Stomach smooth muscle (tissue), 2 donors: ENCODE data around the gene TRIOBP.
"Not testable (repeated sequence)": the region's sequence is repeated elsewhere in the genome, so short reads cannot be mapped to it uniquely, and the experiment has no call there.

Experiments
- H3K27ac ChIP-seq: one replicate; pipeline ENCODE4 v1.7.0; 2013; ENCODE audit warnings: mild to moderate bottlenecking, low read length, inconsistent platforms
- H3K27me3 ChIP-seq, 2 donors: one replicate each; pipeline ENCODE4 v1.7.0; 2013; ENCODE audit warnings: low read length in 2 of 2; ENCODE audit not compliant: insufficient read depth in 2 of 2, control insufficient read depth in 1 of 2
- H3K36me3 ChIP-seq, 2 donors: one replicate each; pipeline ENCODE4 v1.7.0; 2013; ENCODE audit warnings: low read length in 2 of 2; ENCODE audit not compliant: control insufficient read depth in 2 of 2, insufficient read depth in 2 of 2
- H3K4me1 ChIP-seq: one replicate; pipeline ENCODE4 v1.7.0; 2013; ENCODE audit warnings: low read length; ENCODE audit not compliant: control insufficient read depth, insufficient read depth
- H3K4me3 ChIP-seq, 2 donors: one replicate each; pipeline ENCODE4 v1.7.0; 2013; ENCODE audit warnings: low read length in 2 of 2
- H3K9ac ChIP-seq, 2 donors: one replicate each; pipeline ENCODE4 v1.7.0; 2013; ENCODE audit warnings: low read length in 2 of 2, mild to moderate bottlenecking in 1 of 2
- H3K9me3 ChIP-seq, 2 donors: one replicate each; pipeline ENCODE4 v1.7.0; 2013; ENCODE audit warnings: low read length in 2 of 2; ENCODE audit not compliant: control insufficient read depth in 2 of 2
- donor health status: healthy.
- donor health status: Pancreatic carcinoma.

TRIOBP gene

GRCh38 chr22:37781434-37782059 lies 84.7 kb downstream of the TRIOBP start:
- Histone ChIP-seq H3K9me3 (no peaks in the 10 kb centered on the region), H3K27me3 (peaks cover 0 to 2% of the 10 kb centered on the region in 2 donors), H3K27ac (no peak overlapping the region), H3K36me3 (no peaks in the 10 kb centered on the region), H3K9ac (no peak overlapping the region), H3K4me3 (no peak overlapping the region), H3K4me1 (peaks cover 9% of the 10 kb centered on the region)

DNA sequence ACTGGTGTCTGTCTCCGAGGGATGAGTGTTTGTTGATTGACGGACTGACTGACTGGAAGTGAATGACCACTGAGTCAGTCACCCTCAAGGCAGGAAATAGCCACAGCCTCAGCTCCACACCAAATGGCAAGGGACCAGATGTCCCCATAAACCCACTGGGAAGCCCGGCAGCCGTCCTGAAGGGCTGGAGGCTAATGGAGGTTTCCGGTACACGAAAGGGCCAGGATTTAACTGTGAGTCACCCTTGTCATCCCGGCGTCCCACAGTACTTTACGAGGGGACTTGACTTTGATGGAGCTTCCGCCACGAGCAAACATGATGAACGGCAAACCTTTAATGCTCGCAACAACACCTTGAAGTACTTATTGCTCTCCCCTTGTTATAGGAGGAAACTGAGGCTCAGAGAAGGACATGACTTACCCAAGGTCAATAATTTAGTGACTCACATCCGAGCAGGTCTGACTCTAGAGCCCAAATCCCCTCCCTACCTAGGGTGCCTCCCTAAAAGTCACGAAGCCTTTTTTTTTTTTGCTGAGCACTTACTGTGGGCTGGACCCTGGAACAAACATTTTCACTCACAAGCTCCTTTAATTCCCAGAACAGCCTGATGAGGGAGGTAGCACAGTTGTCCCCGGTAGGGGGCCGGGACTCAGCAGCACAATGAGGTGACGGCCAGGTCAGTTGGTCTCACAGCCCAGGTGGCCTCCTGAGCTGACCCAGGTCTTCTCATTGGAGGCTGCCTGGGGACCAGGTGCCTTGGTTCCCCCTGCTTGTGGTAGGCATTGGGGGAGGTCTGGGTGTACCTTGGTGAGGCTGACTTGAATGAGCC lies 85.7 kb downstream of the TRIOBP start:
- Histone ChIP-seq H3K27me3 (peaks cover 0 to 2% of the 10 kb centered on the region in 2 donors), H3K4me1 (no peaks in the 10 kb centered on the region), H3K9me3 (no peaks in the 10 kb centered on the region), H3K27ac (no peak overlapping the region), H3K9ac (no peak overlapping the region), H3K36me3 (no peaks in the 10 kb centered on the region), H3K4me3 (no peak overlapping the region)

- H3K9ac ChIP-seq, result no peak overlapping the region
- no peak overlapping the region for H3K27ac ChIP-seq
Measured at GRCh38 chr22:37784829-37785495, 88.1 kb downstream of the TRIOBP start.

DNA sequence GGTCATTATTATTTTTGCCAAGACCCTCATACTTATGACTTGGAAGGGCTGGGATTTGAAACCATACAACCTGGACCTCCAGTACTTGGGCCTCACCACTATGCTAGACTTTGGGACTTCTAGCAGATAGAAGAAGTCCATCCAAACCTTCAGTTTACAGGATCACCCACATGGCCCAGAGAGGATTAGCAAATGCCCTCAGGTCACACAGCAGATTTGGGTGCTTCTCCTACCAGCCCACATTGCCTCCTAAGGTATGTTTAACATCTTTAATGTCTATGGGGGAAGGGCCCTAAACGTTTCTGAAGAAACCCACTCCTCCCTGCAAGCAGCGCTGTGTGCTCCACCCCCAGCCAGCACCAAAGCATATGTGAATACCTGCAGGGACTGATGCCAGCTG lies 93.4 kb downstream of the TRIOBP start:
- Histone ChIP-seq H3K4me3 (no peak overlapping the region), H3K27me3 (no peaks in the 10 kb centered on the region), H3K9ac (no peak overlapping the region), H3K9me3 (no peaks in the 10 kb centered on the region), H3K4me1 (peaks cover 3% of the 10 kb centered on the region), H3K27ac (no peak overlapping the region), H3K36me3 (no peaks in the 10 kb centered on the region)

More at GRCh38 chr22:37784829-37785495, 88.1 kb downstream of the TRIOBP start:
- Histone ChIP-seq H3K4me1 (no peaks in the 10 kb centered on the region), H3K4me3 (no peak overlapping the region), H3K27me3 (peaks cover 0 to 2% of the 10 kb centered on the region in 2 donors), H3K9me3 (no peaks in the 10 kb centered on the region), H3K36me3 (no peaks in the 10 kb centered on the region)

DNA sequence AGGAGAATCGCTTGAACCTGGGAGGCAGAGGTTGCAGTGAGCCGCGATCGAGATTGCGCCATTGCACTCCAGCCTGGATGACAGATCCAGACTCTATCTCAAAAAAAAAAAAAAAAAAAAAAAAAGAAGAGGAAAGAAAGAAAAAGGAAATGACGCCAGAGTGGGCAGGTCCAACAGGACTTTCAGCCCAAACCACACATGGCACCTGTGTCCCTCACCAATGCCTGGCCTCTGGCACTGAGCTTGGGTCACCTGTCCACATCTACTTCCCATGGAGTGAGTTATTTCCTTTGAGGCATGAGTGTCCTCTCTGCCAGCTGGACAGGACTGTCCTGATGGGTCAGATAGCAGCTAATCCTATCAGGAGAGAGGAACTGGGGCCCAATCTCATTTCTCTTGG lies 95.6 kb downstream of the TRIOBP start:
- H3K9ac ChIP-seq, result no peak overlapping the region
- no peaks in the 10 kb centered on the region for H3K9me3 ChIP-seq
- no peaks in the 10 kb centered on the region for H3K36me3 ChIP-seq
- H3K4me1 ChIP-seq, result peaks cover 3% of the 10 kb centered on the region
- H3K4me3 ChIP-seq, result no peak overlapping the region
- no peak overlapping the region for H3K27ac ChIP-seq
- H3K27me3 ChIP-seq, result no peaks in the 10 kb centered on the region

- peaks cover 3% of the 10 kb centered on the region for H3K4me1 ChIP-seq
- H3K36me3 ChIP-seq, result no peaks in the 10 kb centered on the region
- H3K9ac ChIP-seq, result no peak overlapping the region
- H3K27me3 ChIP-seq, result no peaks in the 10 kb centered on the region
- no peak overlapping the region for H3K4me3 ChIP-seq
- no peak overlapping the region for H3K27ac ChIP-seq
- no peaks in the 10 kb centered on the region for H3K9me3 ChIP-seq
Measured at GRCh38 chr22:37794376-37794775, 97.5 kb downstream of the TRIOBP start.

- Histone ChIP-seq H3K4me3 (no peak overlapping the region), H3K9me3 (no peaks in the 10 kb centered on the region), H3K27me3 (no peaks in the 10 kb centered on the region), H3K36me3 (no peaks in the 10 kb centered on the region), H3K4me1 (peaks cover 3% of the 10 kb centered on the region), H3K9ac (no peak overlapping the region), H3K27ac (no peak overlapping the region)
Measured at GRCh38 chr22:37796079-37796478, 99.2 kb downstream of the TRIOBP start.

DNA sequence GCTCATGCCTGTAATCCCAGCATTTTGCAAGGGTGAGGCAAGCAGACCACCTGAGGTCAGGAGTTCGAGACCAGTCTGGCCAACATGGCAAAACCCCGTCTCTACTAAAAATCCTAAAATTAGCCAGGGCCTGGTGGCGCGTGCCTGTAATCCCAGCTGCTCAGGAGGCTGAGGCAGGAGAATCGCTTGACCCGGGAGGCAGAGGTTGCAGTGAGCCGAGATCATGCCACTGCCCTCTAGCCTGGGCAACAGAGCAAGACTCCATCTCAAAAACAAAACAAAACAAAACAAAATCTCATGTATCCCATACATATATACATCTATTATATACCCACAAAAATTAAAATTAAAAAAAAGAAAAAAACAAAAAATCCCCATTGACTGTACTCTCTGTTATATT lies 100.4 kb downstream of the TRIOBP start:
- H3K9me3 ChIP-seq, H3K4me1 ChIP-seq, H3K4me3 ChIP-seq, H3K27ac ChIP-seq, H3K27me3 ChIP-seq, H3K9ac ChIP-seq, H3K36me3 ChIP-seq: not testable (repeated sequence)

GRCh38 chr22:37797874-37798500 lies 101.1 kb downstream of the TRIOBP start:
- Histone ChIP-seq H3K9me3 (no peaks in the 10 kb centered on the region), H3K27me3 (no peaks in the 10 kb centered on the region), H3K4me3 (no peak overlapping the region), H3K27ac (no peak overlapping the region), H3K9ac (no peak overlapping the region), H3K4me1 (peaks cover 10% of the 10 kb centered on the region), H3K36me3 (no peaks in the 10 kb centered on the region)

DNA sequence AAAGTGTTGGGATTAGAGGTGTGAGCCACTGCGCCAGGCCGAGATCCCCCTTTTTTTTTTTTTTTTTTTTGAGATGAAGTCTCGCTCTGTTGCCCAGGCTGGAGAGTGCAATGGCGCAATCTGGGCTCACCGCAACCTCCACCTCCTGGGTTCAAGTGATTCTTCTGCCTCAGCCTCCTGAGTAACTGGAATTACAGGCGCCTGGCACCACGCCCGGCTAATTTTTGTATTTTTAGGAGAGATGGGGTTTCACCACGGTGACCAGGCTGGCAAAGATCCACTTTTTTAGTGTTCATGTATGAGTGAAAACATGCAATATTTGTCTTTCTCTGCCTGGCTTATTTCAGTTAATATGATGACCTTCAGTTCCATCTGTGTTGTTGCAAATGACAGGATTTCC lies 103.1 kb downstream of the TRIOBP start:
- not testable (repeated sequence) for H3K27ac ChIP-seq, H3K27me3 ChIP-seq, H3K4me3 ChIP-seq, H3K9ac ChIP-seq, H3K9me3 ChIP-seq, H3K36me3 ChIP-seq
- H3K4me1 ChIP-seq, result peaks cover 19% of the 10 kb centered on the region
